SK-N-MC (cell line): ENCODE data around the gene WDR70.
"Not testable (repeated sequence)": the region's sequence is repeated elsewhere in the genome, so short reads cannot be mapped to it uniquely, and the experiment has no call there.

Source experiments
- DNase-seq: peaks from one replicate; pipeline ENCODE4 v3.0.0-alpha.2; 2011; ENCODE audit warnings: low read depth, low spot score
- H3K27ac ChIP-seq: fragments of 200-600 bp; sonication (generic); 2 replicates; pipeline ENCODE4 v1.5.1; 2016; ENCODE audit warnings: mixed run types
- H3K36me3 ChIP-seq: fragments of 200-600 bp; sonication (generic); 2 replicates; pipeline ENCODE4 v1.6.1; 2017; ENCODE audit warnings: antibody characterized with exemption, low read length, mixed read lengths; ENCODE audit not compliant: insufficient read depth
- H3K4me3 ChIP-seq: fragments of 200-600 bp; sonication (generic); 2 replicates; pipeline ENCODE4 v1.5.1; 2016
- H3K9ac ChIP-seq: fragments of 200-600 bp; sonication (generic); 2 replicates; pipeline ENCODE4 v1.8.0; 2017; ENCODE audit warnings: mixed run types, mixed read lengths; ENCODE audit not compliant: insufficient read length
- H3K9me3 ChIP-seq: fragments of 200-600 bp; sonication (generic); 2 replicates; pipeline ENCODE4 v1.6.1; 2017; ENCODE audit warnings: low read depth, mild to moderate bottlenecking, antibody characterized with exemption, low read length, moderate library complexity, mixed read lengths
- EZH2 ChIP-seq: fragments of 200-600 bp; sonication (generic); IDR thresholded peaks from one replicate; pipeline ENCODE4 v1.6.1; 2017; ENCODE audit warnings: antibody characterized with exemption
- FOXP2 ChIP-seq: optimal IDR thresholded peaks from 2 replicates; pipeline ENCODE3; 2011; ENCODE audit warnings: mild to moderate bottlenecking, moderate library complexity; ENCODE audit not compliant: insufficient read depth; ENCODE audit errors: extremely low read length, control extremely low read depth
- POLR2AphosphoS5 ChIP-seq: IDR thresholded peaks from 2 replicates; pipeline ENCODE4 v1.6.1; 2012; ENCODE audit warnings: mild to moderate bottlenecking, low read depth, low read length, borderline replicate concordance

The WDR70 gene

DNA sequence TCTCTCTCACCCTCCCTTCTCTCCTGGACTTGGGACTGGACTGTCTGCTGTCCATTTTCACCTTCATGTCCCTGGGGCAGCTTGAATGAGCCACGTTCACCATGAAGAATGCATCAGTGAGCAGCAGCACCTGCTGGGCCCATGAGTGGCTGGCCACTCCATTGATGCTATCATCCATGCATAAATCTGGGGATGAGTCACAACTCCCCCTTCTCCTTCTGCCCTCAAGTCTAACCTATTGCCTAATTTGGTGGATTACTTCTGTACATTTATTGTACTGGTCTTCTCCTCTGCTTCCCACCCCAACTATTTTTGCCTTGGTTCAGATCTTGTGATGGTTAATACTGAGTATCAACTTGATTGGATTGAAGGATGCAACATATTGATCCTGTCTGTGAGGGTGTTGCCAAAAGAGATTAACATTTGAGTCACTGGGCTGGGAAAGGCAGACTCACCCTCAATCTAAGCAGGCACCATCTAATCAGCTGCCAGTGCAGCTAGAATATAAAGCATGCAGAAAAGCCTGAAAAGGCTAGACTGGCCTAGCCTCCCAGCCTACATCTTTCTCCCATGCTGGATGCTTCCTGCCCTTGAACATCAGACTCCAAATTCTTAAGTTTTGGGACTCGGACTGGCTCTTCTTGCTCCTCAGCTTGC lies 414.0 kb downstream of the WDR70 start:
- Histone ChIP-seq H3K27ac (no peak overlapping the region), H3K9me3 (no peaks in the 10 kb centered on the region), H3K36me3 (no peaks in the 10 kb centered on the region), H3K4me3 (no peak overlapping the region), H3K9ac (no peak overlapping the region)
- DNase-seq = no peak
- TF ChIP-seq FOXP2 (no peak), POLR2AphosphoS5 (no peak), EZH2 (no peak)

DNA sequence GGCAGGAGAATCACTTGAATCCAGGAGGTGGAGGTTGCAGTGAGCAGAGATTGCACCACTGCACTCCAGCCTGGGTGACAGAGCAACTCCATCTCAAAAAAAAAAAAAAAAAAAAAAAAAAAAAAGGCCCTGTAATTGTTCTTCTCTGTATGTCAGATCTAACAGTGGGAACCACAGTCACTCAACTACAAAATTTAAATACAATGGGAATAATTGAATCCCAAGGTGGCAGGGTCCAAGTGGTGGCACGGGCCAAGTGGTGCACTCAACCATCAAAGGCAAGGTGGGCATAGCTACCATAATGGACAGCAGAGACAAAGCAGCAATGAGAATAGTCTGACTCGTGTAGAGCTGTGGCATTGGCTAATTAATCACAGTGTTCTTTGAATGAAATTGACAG lies 416.2 kb downstream of the WDR70 start:
- H3K27ac ChIP-seq, H3K9me3 ChIP-seq, H3K9ac ChIP-seq, H3K4me3 ChIP-seq, H3K36me3 ChIP-seq, DNase-seq: not testable (repeated sequence)

GRCh38 chr5:37796435-37796834 lies 417.3 kb downstream of the WDR70 start:
- H3K9me3 ChIP-seq, H3K4me3 ChIP-seq, H3K9ac ChIP-seq, H3K27ac ChIP-seq, DNase-seq, H3K36me3 ChIP-seq: not testable (repeated sequence)

- H3K36me3 ChIP-seq = no peaks in the 10 kb centered on the region
- H3K27ac ChIP-seq = no peak overlapping the region
- H3K9ac ChIP-seq = no peak overlapping the region
- DNase-seq = no peak
- no peak for TF ChIP-seq FOXP2
- H3K9me3 ChIP-seq = no peaks in the 10 kb centered on the region
- H3K4me3 ChIP-seq = no peak overlapping the region
Observed at GRCh38 chr5:37799865-37800421, 420.8 kb downstream of the WDR70 start.

GRCh38 chr5:37801521-37801920 lies 422.4 kb downstream of the WDR70 start:
- TF ChIP-seq POLR2AphosphoS5 (no peak), EZH2 (no peak), FOXP2 (no peak)
- Histone ChIP-seq H3K27ac (no peak overlapping the region), H3K4me3 (no peak overlapping the region), H3K9ac (no peak overlapping the region), H3K9me3 (no peaks in the 10 kb centered on the region), H3K36me3 (no peaks in the 10 kb centered on the region)
- DNase-seq = no peak
